Karpas-422 (cell line): ENCODE results near the gene PPP1R3F. TPM values are rescaled to one million over a fixed set of nuclear protein-coding genes. Genes with fewer than 3 reads are reported as not detected.

Experiments used
- DNase-seq: peaks from one replicate; pipeline ENCODE4 v3.0.0-alpha.2; 2015
- H2AFZ ChIP-seq: fragments of 200-600 bp; sonication (generic); 2 replicates; pipeline ENCODE4 v1.6.1; 2014; ENCODE audit warnings: antibody characterized with exemption, low read length, mixed read lengths
- H3K27ac ChIP-seq: fragments of 200-600 bp; sonication (generic); 2 replicates; pipeline ENCODE4 v1.5.1; 2014; ENCODE audit warnings: mild to moderate bottlenecking, low read length, moderate library complexity
- H3K27me3 ChIP-seq: fragments of 200-600 bp; sonication (generic); 2 replicates; pipeline ENCODE4 v1.6.1; 2014; ENCODE audit warnings: low read length, mixed read lengths
- H3K36me3 ChIP-seq: fragments of 200-600 bp; sonication (generic); 2 replicates; pipeline ENCODE4 v1.6.1; 2014; ENCODE audit warnings: low read length, mixed read lengths; ENCODE audit not compliant: insufficient read depth
- H3K4me1 ChIP-seq: fragments of 200-600 bp; sonication (generic); 2 replicates; pipeline ENCODE4 v1.6.1; 2014; ENCODE audit warnings: mild to moderate bottlenecking, low read length, mixed read lengths
- H3K4me2 ChIP-seq: fragments of 200-600 bp; sonication (generic); 2 replicates; pipeline ENCODE4 v1.6.1; 2014; ENCODE audit warnings: low read length, low read depth, mild to moderate bottlenecking; ENCODE audit not compliant: poor library complexity, severe bottlenecking
- H3K4me3 ChIP-seq: fragments of 200-600 bp; sonication (generic); 2 replicates; pipeline ENCODE4 v1.5.1; 2014; ENCODE audit warnings: mild to moderate bottlenecking, antibody characterized with exemption, low read length, mixed read lengths
- H3K79me2 ChIP-seq: fragments of 200-600 bp; sonication (generic); 2 replicates; pipeline ENCODE4 v1.6.1; 2014; ENCODE audit warnings: mild to moderate bottlenecking, low read length, mixed read lengths
- H3K9ac ChIP-seq: fragments of 200-600 bp; sonication (generic); 2 replicates; pipeline ENCODE4 v1.6.0; 2014; ENCODE audit warnings: low read length
- H3K9me2 ChIP-seq: fragments of 200-600 bp; sonication (generic), shearing (Covaris generic); replicated peaks from 2 replicates; pipeline ENCODE4 v1.6.0; 2014; ENCODE audit warnings: mild to moderate bottlenecking, low read length, moderate library complexity; ENCODE audit not compliant: insufficient read depth
- H3K9me3 ChIP-seq: fragments of 300-700, 200-600 bp; sonication (generic); 2 replicates; pipeline ENCODE4 v1.6.1; 2014; ENCODE audit warnings: low read length, mixed read lengths
- H4K20me1 ChIP-seq: fragments of 200-600 bp; sonication (generic); 2 replicates; pipeline ENCODE4 v1.6.1; 2014; ENCODE audit warnings: mild to moderate bottlenecking, antibody characterized with exemption, low read length, low read depth; ENCODE audit not compliant: insufficient read depth
- total RNA-seq: library from RNA; depleted of rRNA; stranded (reverse); fragments of >200 nt; shearing (Covaris generic); gene quantifications from 2 replicates; pipeline ENCODE4 v1.2.3, GENCODE V29; 2014; ENCODE audit warnings: low replicate concordance

The PPP1R3F gene
- total RNA-seq, 1 experiment from 2014 or later, result 0.19 TPM

DNA sequence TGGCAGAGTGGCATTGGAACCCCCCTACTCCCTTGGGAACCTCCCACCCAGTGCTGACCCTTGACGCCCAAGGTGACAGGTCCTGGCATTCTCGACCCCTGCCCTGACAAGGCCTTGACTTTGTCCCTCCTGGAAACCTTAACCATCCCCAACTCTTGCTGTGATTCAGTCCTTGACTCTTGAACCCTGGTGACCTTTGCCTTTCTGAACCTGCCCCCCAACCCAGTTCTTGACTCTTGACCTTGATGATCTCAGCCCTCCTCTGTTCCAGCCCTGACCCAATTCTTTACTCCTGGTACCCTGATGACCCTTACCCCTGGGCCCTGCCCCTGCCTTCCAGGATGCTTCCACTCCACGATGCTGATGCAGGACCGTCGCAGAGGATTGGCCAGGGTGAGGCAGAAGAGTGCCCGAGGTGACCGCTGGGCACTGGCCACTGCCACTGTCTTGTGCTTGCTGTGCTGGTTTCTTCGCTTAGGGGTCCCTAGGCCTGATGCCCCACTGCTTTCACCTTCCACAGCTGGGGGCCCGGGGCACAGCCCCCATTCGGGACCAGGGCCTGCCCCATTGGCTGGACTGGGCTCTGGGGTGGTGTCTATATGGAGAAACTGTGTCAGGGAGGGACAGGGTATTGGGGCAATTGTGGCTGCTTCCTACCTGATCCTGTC, 38.1 kb upstream of the PPP1R3F start:
- H3K9ac ChIP-seq, result no peak overlapping the region
- H3K27me3 ChIP-seq, result no peaks in the 10 kb centered on the region
- H3K9me2 ChIP-seq, result no peaks in the 10 kb centered on the region
- H3K9me3 ChIP-seq, result no peaks in the 10 kb centered on the region
- no peak overlapping the region for H2AFZ ChIP-seq
- no peaks in the 10 kb centered on the region for H3K36me3 ChIP-seq
- DNase-seq, result no peak
- H3K27ac ChIP-seq, result no peak overlapping the region
- no peak overlapping the region; the same call in 1 of the 2 replicates for H3K4me3 ChIP-seq
- H3K79me2 ChIP-seq, result peaks cover 3% of the 10 kb centered on the region; the same call in 1 of the 2 replicates
- no peak overlapping the region for H3K4me2 ChIP-seq
- H3K4me1 ChIP-seq, result peaks cover 15% of the 10 kb centered on the region
- H4K20me1 ChIP-seq, result no peaks in the 10 kb centered on the region

DNA sequence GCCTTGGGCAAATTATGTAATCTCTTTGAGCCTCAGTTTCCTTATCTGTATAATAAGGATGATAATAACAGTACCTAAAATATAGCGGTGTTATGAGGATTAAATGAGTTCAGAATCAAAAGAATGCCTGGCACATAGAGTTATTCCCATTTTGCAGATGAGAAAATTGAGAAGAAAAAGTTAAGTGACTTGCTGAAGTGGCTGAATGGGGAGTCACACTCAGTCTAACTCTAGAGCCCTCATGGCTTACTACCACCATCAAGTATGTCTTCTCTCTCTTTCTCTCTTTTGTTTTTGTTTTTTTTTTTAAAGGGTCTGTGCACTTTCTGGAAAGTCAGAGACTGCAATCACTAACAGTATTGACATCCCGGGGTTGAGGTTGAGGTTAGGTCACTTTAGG, 37.1 kb upstream of the PPP1R3F start:
- Histone ChIP-seq H3K9me3 (no peaks in the 10 kb centered on the region), H3K36me3 (no peaks in the 10 kb centered on the region), H3K79me2 (peaks cover 3% of the 10 kb centered on the region; the same call in 1 of the 2 replicates), H3K9me2 (no peaks in the 10 kb centered on the region), H3K27ac (no peak overlapping the region), H4K20me1 (no peaks in the 10 kb centered on the region), H2AFZ (no peak overlapping the region), H3K4me1 (peaks cover 21% of the 10 kb centered on the region), H3K4me3 (no peak overlapping the region), H3K9ac (no peak overlapping the region), H3K27me3 (no peaks in the 10 kb centered on the region), H3K4me2 (no peak overlapping the region)
- no peak for DNase-seq

DNA sequence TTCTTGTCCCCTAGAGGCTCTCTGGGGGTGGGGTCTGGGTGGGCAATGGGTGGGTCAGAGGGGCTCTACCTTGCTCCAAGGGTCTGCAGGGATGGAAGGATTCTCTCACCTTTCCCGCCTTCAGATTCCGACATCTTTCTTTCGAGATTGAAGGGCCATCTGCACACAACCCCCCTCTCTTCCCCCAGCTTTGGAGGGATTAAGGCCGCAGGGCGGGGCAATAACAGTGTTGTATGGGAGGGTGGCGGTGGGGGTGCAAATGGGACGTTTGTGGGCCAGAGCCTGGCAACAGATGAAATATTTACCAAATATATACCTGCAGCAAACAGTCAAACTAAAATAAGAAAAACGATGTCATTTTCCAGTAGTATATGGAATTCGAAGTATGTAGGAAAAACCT, 36.4 kb upstream of the PPP1R3F start, which contains the start of gene CACNA1F:
Gene CACNA1F (minus strand): TSS at position 165 of the 400 bp plus-strand sequence. CDS start 31 bp downstream, at position 134.
- Histone ChIP-seq H3K9me3 (no peaks in the 10 kb centered on the region), H3K36me3 (no peaks in the 10 kb centered on the region), H3K4me1 (peaks cover 21% of the 10 kb centered on the region), H3K79me2 (peaks cover 3% of the 10 kb centered on the region; the same call in 1 of the 2 replicates), H4K20me1 (no peaks in the 10 kb centered on the region), H2AFZ (no peak within 1 kb of the TSS), H3K9me2 (no peaks in the 10 kb centered on the region), H3K4me3 (no peak within 1 kb of the TSS), H3K27ac (no peak within 1 kb of the TSS), H3K4me2 (no peak within 1 kb of the TSS), H3K9ac (no peak within 1 kb of the TSS), H3K27me3 (no peaks in the 10 kb centered on the region)
- DNase-seq, result no peak

DNA sequence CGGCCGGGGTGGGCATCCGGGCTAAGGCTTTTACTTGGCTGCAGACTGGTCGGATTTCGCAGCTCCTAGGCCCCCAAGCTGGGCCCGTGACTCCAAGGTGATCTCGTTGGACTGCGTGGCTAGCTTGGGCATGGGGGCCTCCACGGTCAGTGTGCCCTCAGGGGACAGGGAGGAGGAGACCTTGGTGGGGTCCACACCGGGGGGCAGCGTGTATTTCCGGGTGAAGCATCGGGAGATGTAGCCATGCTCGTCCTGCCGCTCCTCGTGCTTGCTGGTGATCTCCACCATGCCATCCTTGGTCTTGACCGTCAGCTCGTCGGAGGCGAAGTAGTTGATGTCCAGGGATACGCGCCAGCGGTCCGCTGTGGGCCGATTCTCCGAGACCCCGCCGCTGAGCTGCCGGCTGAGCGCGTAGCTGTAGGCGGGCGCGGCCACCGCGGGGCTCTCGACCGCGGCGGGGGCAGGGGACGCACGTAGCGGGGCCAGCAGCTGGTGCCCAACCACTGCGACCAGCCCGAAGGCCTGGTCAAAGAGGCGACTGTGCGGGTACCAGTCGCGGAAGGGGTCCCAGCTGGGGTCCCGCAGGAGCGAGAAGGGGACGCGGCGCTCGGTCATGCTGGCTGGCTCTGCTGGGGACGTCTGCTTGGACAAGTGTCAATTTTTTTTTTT, 35.6 kb upstream of the PPP1R3F start:
- H3K9ac ChIP-seq, result no peak overlapping the region
- no peak overlapping the region for H2AFZ ChIP-seq
- H3K27me3 ChIP-seq, result no peaks in the 10 kb centered on the region
- peaks cover 21% of the 10 kb centered on the region for H3K4me1 ChIP-seq
- no peaks in the 10 kb centered on the region for H3K9me2 ChIP-seq
- H3K79me2 ChIP-seq, result peaks cover 3% of the 10 kb centered on the region; the same call in 1 of the 2 replicates
- H4K20me1 ChIP-seq, result no peaks in the 10 kb centered on the region
- no peak overlapping the region for H3K27ac ChIP-seq
- no peaks in the 10 kb centered on the region for H3K36me3 ChIP-seq
- no peak overlapping the region for H3K4me3 ChIP-seq
- no peaks in the 10 kb centered on the region for H3K9me3 ChIP-seq
- no peak for DNase-seq
- H3K4me2 ChIP-seq, result no peak overlapping the region

DNA sequence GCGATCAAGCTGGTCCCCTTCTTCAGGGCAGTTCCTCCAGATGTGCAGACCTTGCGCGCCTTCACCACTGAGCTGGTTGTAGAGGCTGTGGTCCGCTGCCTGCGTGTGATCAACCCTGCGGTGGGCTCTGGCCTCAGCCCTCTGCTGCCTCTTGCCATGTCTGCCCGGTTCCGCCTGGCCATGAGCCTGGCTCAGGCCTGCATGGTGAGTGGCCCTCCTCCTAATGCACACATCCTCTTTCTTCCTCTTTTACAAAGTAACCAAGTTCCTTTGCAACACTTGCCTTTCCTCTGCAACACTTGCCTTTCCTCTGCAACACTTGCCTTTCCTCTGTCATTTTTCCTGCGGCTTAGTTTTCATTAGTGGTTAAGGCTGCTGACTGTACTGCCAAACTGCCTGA, 32.5 kb upstream of the PPP1R3F start:
- Histone ChIP-seq H3K4me2 (peak overlapping the region; percentile 64), H3K27ac (no peak overlapping the region; the same call in 1 of the 2 replicates), H3K36me3 (no peaks in the 10 kb centered on the region), H3K9ac (peak overlapping the region; percentile 43), H3K4me3 (peak overlapping the region; percentile 74; the same call in 1 of the 2 replicates), H3K27me3 (no peaks in the 10 kb centered on the region), H2AFZ (no peak overlapping the region), H3K9me2 (no peaks in the 10 kb centered on the region), H3K9me3 (no peaks in the 10 kb centered on the region), H3K4me1 (peaks cover 12% of the 10 kb centered on the region), H3K79me2 (peaks cover 3% of the 10 kb centered on the region; the same call in 1 of the 2 replicates), H4K20me1 (no peaks in the 10 kb centered on the region)
- DNase-seq, result peak; percentile 48

DNA sequence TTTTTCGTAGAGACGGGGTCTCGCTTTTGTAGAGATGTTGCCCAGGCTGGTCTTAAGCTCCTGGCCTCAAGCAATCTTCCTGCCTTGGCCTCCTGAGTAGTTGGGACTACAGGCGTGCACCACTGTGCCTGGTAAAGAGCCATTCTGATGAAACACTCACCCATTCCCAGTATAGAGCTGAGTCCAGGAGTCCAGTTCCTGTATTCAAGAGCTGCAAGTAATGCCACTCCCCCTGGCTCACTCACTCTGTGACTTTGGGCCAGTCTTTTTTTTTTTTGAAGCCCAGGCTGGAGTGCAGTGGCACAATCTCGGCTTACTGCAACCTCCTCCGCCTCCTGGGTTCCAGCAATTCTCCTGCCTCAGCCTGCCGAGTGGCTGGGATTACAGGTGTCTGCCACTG, 30.9 kb upstream of the PPP1R3F start:
- H4K20me1 ChIP-seq, result no peaks in the 10 kb centered on the region
- H3K4me1 ChIP-seq, result peaks cover 12% of the 10 kb centered on the region
- H3K4me2 ChIP-seq, result no peak overlapping the region
- no peak for DNase-seq
- no peaks in the 10 kb centered on the region for H3K27me3 ChIP-seq
- no peaks in the 10 kb centered on the region for H3K9me3 ChIP-seq
- H3K9ac ChIP-seq, result no peak overlapping the region
- no peaks in the 10 kb centered on the region for H3K36me3 ChIP-seq
- H3K4me3 ChIP-seq, result no peak overlapping the region
- H3K27ac ChIP-seq, result no peak overlapping the region
- H3K9me2 ChIP-seq, result no peaks in the 10 kb centered on the region
- H3K79me2 ChIP-seq, result peaks cover 3% of the 10 kb centered on the region; the same call in 1 of the 2 replicates
- no peak overlapping the region for H2AFZ ChIP-seq

DNA sequence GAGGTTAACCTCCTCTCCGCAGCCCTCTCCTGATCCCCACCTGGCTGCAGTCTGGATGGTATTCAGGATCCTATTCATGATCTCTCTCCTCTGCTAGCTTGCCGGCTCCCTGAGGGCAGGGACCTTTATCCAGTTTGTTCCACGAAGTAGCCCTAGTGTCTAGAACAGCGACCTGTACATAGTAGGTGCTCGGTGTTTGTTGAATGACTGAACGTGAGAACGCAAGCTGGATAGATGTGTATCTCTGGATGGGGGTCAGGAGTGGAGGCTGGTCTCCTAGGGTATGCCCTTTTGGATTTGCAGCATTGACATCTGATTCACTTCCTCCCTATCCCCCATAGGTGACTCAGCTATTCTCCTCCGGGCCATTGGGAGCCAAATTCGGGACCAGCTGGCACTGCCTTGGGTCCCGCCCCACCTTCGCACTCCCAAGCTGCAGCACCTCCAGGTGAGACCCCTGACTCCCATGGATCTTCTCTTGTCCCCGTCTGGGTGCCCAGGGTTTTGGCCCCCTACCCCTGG, 27.0 kb upstream of the PPP1R3F start:
- no peaks in the 10 kb centered on the region for H3K27me3 ChIP-seq
- no peak overlapping the region for H3K9ac ChIP-seq

DNA sequence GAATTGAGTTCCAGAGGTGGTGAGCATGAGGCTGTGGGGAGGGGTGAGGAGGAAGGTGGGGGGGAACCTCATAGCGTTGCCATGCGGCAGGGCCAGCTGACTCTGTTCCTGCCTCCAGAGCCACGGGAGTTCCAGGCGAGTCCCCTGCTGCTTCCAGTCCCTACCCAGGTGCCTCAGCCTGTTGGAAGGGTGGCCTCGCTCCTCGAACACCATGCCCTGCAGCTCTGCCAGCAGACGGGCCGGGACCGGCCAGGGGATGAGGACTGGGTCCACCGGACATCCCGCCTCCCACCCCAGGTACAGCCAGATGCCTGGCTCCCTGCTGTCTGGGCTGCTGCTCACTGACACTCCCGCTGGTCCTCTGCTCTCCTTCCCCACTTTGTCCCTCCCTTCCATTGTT, 26.4 kb upstream of the PPP1R3F start:
- no peaks in the 10 kb centered on the region for H3K4me1 ChIP-seq

More for the DNA sequence above, 27.0 kb upstream of the PPP1R3F start:
- Histone ChIP-seq H3K9me3 (no peaks in the 10 kb centered on the region), H3K4me2 (no peak overlapping the region), H4K20me1 (no peaks in the 10 kb centered on the region), H3K36me3 (no peaks in the 10 kb centered on the region), H3K9me2 (no peaks in the 10 kb centered on the region), H3K79me2 (no peaks in the 10 kb centered on the region), H3K27ac (no peak overlapping the region), H3K4me3 (no peak overlapping the region), H3K4me1 (no peaks in the 10 kb centered on the region), H2AFZ (no peak overlapping the region)
- no peak for DNase-seq

More for the DNA sequence above, 26.4 kb upstream of the PPP1R3F start:
- Histone ChIP-seq H3K4me2 (no peak overlapping the region), H2AFZ (no peak overlapping the region), H3K9me2 (no peaks in the 10 kb centered on the region), H3K79me2 (no peaks in the 10 kb centered on the region), H3K27me3 (no peaks in the 10 kb centered on the region), H3K36me3 (no peaks in the 10 kb centered on the region), H4K20me1 (no peaks in the 10 kb centered on the region), H3K9ac (no peak overlapping the region), H3K9me3 (no peaks in the 10 kb centered on the region), H3K4me3 (no peak overlapping the region), H3K27ac (no peak overlapping the region)
- no peak for DNase-seq
